CD4-positive, alpha-beta T cell treated with Interleukin-21 for 1 hour (primary cell): ENCODE results near the gene GNAZ.

ENCODE experiments used
- DNase-seq: peaks from one replicate; pipeline ENCODE4 v3.0.0-alpha.2; 2020

Gene GNAZ

DNA sequence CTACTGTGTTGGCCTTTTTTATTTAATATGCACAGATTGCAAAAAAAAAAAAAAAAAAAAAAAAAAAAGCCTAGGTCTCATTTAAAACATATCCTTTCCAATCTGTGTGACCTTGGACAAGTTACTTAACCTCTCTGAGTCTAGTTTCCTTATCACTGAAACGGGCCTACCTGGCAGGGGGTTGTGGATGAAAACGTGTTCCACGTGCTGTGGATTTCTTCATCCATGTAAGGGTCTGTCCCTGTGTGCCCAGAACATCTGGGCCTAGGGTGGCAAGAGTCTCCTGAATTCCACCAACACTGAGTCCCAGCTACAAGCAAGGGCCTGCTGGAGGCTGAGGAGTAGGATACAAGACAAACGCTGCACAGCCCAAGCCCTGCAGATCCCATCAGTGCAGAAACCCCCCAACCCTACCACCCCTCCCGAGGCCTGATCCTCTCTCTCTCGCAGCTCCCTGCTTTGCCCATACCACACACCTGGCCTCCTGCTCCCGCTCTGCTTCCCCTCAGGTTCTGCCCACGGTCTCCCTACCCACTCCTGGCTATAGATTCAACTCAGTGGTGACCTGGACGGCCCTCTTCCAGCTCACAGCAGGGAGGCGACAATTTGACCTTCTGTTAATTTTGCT is 4.7 kb upstream of the GNAZ start:
- no peak for DNase-seq

DNA sequence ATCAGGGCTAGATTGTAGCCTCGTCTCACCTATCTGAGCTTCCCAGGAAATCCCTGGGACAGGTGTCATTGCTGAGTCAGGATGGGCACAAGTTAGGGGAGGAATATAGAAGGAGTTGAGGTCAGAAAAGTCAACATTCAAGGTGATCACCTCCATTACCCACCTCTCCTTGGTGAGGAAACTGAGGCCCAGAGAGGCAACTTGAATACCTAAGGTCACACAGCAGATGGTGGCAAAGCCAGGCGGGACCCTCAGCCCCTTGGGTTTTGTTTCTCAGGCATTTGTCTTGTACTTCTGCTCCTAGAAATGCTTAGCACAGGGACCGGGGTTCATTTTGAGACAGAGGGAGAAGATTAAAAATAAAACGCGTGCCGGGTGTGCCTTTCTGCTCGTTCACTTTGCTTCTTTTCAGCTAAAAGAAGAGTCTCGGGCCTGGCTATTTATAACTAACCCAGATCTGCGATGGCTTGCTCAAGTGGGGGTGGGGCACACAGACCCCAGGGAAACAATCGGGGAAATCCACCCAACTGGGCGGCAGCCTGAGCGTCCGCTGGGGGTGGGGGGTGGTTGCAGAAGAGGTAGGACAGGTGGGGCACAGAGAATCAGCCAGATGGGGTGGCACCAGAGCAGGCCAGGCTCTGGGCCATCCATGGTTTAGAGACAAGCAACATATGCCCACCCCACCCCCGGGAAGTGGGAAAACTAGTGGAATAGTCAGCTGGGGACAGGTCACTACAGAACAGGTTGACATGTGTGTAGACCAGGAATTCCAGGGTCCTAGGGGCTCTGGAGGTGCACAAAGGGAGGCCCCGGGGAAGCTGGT is 3.9 kb upstream of the GNAZ start:
- DNase-seq: no peak

DNA sequence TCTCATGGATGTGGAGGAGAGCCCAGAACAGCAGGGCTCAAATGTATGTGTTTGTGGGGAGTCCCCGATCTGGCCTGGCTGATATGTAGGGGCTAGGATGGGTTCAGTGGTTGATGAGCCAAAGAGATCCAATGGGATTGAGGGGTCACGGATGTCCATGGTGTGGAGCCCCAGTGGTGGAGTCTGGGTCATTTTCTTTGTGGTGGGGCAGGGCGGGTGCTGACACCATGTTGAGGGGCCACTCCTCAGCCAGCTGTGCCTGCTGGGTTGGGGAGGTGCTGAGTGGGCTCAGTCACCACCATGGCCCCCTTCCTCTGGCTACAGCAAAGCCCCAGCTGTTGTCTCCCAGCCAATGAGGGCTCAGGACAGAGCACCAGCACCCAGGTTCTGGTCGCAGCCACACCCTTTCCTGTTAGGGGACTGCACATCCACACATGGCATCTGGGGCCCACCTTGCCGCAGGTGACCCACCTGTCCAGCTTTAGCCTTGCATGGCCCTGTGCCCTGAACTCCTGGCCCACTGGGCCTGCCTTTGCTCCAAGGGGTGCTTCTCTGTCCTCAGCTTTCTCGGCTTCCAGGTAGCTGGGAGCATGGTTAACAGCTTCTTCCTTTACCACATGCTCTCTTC is 3.2 kb upstream of the GNAZ start:
- DNase-seq: no peak

DNA sequence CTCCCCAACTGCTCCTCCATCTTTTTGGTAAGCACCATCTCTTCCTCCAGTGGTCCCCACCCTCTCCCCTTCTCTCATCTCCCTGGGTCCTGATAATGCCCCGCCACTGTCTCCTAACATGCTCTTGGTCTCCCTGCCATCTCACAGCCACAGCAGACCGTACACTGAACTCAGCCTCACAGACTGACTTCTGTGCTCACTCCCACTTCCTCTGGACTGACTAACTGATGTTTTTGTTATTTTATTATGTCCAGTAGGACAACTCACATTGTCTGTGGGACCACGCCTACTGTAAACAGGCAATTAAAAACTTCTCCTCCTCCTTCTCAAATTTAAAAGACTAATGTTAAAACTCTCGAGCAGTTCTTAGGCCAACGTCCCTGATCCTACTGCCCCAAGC is 2.6 kb upstream of the GNAZ start:
- no peak for DNase-seq

DNA sequence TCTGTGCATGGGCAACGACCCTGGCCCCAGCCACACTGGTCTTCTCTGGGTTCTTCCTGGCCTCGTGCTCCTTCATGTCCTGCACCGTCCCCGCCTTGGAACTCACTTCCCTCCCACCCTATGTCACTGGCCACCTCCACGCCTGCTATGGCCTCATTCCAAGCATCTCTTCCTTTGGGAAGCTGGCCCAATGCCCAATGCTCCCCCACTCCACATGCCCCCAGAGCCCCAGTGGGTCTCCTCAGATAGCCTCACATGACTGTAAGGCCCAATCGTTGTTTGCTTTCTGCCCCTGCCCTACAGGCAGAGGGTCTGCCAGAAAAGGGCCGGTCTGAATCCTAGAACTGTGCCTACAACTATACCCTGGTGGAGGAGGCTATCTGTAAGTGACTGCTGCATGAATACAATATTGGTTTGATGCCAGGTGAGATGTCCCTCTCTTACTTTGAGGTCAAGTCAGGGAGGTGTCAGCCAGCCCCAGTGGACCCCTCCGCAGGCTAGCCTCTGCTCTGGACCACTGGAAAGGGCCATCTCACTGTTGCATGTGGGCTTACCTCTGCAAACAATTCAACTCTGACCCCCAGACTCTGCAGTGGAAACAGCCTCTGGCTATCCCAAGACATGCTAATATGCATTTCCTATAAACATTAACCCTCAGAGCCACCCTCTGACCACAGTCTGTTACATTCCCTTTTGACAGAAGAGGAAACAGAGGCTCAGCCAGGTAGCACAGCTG is 2.1 kb upstream of the GNAZ start:
- DNase-seq: no peak

DNA sequence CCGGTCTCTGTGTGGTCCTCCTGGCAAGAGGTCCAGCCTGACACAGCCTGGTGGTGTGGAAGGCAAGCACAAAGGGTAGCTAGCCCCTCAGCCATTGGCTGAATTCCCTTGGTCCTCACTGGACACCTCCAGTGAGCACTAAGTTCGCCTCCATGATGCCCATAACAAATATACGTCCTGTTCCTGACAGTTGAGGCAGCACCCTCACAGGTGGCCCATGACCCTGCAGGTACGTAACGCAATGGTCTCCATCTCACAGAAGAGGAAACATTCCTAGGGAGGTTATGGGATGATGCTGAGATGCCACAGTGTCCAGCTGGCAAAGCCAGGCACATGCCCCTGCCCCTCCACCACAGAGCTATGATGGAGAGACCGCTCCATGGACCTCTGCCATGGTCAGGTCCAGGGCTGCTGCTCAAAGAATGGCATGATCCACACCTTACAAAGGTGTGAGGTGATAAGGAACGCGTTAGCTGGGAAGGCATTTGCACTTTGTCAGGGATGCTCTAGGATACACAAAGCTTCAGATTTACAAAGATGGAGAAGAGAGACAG is 1.4 kb upstream of the GNAZ start:
- no peak for DNase-seq

DNA sequence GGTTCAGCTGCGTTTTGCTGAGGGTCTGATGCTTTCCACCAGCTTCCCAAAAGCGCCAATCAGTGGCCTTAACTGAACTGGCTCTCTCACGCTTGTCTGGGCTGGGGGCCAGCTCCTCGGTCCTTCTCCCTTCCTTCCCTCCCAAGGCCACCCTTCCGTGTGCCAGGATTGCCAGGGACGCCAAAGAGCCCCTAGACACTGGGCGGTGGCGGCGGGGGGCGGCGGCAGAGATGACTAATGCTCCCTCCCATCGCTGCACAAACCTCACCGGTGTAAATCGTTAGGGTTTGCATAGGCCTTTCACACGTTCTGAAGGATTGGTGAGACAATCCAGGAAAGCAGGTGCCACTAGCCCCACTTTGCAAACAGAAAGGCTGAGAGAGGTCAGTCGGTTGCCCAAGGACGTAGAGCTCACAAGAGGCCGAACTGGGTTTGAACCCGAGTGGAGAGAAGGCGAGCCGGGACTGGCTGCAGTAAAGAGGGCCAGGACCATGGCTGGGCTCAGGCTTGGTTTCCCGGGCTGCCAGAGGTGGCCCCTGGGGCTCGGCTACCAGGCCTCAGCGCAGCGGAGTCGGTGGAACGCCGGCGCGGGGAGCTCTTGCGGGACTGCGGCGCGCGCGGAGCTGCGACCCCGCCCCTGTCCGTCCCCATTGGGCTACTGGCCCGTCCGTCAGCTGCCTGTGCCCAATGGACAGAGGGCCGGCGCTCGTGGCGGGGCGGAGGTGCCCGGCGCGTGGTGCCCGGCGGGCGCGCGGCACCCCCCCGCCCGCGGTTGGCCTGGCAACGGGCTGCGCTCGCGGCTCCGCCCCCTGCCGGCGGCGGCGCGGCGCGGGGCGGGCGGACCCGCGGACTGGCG is 589 bp upstream of the GNAZ start:
- DNase-seq: peak; percentile 92

DNA sequence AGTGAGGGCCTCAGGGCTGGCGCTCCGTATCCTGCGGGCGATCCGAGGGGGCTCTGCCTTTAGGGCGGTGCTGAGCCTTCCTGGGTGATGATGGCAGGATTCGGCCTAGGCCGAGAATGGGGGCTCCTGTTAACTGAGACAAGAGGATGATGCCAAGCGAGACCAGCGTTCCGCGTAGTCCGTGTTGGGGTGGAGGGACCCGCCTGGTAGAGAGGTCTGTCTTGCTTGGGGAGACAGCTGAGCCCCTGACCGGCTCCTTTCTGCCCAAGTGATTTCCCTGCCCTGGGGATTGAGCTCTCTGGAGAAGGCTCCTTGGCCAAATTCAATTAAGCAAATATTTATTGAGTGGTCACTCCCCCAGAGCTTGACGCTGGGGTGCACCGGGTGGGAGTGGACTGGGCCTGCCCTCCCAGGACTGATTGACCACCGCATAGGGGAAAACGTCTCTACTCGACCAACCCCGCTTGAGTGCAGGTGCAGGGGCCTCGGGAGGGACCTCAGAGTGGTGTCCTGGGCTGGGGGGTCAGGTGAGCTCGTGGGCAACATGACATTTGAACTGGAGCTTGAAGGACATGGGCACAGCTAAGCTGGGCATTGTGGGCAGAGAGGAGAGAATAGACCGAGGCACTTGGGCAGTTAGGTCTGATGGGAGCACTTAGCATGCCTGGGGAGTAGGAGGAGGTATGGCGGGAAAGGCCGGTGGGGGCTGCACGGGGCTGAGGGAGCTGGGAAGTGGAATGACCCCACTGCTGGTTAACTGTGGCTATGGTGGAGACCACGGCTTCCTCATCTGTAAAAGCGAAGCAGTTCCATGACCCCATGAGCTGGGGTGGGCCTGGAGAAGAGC is 1.1 kb downstream of the GNAZ start:
- DNase-seq: no peak

DNA sequence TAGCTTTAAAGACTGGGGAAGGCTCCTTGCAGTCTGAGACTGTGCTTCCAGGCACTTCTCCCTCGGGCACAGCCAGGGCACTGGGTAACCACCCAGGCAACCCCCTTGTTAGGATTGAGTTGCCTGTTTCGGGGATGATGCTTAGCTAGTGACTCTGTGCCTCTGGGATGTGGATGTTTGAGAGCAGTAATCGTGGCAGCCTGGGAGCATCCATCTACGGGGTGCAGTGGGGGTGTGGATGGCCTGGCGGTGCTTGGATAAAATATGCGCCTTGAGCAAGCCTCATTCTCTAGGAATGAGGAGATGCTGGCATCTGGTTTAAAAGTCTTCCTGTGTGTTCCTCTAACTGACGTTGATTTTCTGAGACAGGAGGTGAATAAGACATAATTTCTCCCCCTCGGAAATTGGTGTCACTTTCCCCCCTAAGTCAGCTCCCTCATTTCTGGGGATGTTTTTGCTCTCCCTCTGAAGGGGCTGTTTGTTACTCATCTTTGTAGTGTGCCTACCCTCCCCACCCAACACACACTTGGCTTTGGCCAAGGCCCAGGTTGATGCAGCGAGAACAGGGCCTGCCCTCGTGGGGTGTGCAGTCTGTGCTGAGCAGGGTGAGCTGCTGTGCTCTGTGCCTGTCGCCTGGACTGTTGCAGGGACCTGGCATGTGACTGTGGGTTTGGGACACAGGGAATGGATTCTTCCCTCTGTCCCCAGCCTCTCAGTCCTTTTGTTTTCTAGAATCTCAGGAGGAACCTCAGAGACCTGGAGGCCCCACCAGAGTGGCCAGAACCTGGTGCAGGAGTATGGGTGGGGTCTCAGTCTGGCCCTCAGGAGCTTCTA is 2.0 kb downstream of the GNAZ start:
- no peak for DNase-seq

DNA sequence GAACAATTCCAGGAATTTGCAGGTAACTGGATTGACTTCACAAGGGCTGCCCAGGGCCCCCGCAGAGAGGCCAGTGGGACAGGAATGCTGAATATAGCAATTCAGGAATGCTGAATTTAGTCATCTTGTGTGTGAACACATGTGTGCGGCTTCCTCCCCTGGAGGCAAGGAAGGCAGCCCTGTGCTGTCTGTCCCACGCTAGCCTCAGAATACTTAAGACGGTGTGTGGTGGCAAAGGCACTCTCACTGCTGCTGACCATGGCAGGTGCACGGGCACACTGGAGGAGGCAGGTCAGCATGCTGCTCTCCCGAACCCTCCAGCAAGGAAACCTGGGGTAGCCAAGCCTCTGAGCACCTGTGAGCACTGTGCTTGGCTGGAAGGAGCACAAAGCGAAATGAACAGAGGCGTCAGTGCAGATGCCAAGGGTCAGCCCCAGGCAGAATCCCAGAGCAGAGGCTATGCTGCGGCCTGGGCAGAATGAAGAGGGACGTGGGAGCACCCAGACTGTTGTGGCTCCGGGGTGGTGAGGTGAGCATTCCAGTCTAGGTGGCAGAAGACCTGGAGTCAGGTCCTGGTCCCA is 2.7 kb downstream of the GNAZ start:
- DNase-seq: no peak

DNA sequence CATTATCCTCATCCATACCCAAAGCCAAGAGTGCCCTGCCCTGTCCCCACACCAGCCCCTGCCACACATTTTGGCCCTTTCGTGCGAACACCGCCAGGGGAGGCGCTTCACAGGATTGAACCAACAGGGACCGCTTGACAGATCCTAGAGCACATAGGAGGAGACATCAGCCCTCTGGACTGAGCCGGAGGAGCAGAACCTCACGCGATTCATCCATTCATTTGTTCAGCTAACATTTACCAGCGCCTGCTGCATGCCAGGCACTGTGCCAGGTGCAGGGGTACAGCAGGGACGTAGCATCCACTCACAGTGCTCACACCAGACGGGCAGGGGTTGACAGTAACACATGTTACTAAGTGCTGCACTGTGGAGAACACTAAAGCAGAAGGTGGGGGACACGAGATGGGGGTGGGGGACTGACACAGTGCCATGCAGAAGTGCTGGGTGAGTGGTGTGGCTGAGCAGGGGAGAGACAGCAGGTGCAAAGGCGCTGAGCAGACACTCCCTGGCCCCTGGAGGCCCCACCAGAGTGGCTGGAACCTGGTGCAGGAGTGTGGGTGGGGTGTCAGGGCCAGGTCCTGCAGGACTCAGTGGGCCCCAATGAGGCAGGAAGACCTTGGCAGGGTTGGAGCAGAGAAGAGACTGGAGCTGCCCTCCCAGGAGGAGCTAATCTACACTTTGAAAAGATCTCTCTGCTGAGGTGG is 3.4 kb downstream of the GNAZ start:
- no peak for DNase-seq

DNA sequence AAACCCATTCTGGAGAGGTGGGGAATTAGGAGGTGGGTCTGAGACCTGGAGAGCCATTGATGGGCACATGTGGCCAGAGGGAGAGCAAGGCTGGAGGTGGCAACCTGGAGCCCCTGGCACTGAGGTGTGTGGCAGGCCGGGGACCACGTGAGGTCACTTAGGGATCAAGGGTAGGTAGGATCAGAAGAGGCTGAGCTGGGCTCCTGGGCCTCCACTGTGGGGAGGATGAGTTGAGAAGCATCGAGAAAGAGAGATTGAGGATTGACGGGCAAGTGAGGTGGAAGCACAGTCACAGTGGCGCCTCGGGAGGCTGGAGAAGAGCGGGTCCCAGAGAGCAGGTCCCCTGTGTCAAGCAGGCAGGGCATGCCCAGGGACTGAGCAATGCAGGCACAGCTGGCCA is 4.1 kb downstream of the GNAZ start:
- DNase-seq: no peak

DNA sequence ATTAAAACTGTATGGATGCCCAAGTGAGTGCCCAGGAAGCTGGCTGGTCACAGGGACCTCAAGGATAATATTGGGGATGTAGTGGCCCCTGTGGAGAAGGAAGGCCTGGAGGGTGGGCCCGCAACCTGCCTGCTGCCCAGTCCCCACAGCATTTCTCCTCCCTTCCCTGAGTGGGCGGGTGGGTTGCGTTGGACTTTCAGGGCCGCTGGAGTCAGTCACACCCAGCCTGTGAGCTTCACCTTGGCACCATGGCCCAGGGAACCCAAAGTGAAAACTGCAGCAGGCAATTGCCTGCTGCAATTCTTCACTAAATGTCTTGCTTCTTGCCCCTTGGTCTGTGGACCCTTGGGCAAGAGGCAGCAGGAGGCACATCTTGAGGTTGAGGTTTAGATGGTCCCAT is 4.7 kb downstream of the GNAZ start:
- DNase-seq: no peak

DNA sequence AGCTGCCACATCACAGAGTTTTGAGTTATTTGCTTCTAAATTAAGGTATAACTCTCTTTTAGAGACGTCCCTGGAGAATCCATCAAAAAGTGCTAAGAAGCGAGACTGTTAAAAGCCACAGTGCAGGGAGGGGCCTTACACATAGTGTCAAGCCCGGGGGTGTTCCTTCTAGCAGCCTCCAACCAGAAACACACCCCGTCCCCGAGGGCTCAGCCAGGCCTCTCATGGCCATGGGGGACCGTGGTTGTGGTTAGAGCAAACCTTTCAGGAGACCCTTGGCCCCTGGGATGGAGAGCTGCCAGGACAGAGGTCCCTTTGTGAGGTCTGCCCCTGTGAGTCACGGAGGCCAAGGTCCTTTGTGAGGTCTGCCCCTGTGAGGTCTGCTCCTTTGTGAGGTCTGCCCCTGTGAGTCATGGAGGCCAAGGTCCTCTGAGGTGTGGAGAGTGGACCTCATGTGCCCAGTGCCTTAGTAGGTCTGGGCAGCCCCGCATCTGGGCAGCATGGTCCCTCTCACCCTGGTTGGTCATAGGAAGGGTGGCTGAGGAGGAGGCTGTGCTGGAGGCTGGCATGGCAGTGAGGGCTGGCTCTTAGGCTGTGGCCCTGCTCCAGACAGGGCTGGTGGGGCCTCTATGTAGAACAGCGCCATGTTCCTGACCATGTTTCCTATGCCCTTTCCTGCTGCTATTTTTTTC is 5.4 kb downstream of the GNAZ start:
- no peak for DNase-seq

DNA sequence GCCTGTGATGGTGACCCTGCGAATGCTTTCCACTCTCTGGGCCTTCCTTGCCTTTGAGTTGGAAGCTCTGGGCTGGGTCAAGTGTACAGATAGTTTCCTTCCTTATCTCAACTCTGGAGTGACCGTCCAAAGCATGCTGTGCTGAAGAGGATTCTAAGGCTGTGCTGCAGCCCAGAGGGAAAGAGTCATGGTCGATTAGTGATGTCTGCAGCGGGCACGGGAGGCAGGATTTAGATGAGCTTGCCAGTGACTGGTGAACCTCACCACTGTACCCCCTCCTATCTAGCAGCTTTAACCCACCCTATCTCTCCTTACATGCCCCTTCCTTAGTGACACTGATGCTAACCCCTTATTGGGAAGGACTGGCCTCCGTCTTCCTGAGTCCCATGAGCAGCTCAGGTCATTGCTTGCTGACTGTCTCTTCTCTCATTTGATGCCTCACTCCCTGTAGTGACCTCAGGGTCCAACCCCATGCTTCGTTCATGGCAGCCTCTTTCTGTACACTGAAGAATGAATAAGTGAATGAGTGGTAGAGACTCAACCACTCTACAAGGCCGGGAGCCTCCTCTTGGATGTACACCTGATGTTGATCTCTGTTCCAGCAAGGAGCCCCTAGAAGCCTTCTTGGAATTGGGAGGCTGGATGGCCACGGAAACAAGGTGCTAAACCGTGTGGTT is 6.7 kb downstream of the GNAZ start:
- no peak for DNase-seq

DNA sequence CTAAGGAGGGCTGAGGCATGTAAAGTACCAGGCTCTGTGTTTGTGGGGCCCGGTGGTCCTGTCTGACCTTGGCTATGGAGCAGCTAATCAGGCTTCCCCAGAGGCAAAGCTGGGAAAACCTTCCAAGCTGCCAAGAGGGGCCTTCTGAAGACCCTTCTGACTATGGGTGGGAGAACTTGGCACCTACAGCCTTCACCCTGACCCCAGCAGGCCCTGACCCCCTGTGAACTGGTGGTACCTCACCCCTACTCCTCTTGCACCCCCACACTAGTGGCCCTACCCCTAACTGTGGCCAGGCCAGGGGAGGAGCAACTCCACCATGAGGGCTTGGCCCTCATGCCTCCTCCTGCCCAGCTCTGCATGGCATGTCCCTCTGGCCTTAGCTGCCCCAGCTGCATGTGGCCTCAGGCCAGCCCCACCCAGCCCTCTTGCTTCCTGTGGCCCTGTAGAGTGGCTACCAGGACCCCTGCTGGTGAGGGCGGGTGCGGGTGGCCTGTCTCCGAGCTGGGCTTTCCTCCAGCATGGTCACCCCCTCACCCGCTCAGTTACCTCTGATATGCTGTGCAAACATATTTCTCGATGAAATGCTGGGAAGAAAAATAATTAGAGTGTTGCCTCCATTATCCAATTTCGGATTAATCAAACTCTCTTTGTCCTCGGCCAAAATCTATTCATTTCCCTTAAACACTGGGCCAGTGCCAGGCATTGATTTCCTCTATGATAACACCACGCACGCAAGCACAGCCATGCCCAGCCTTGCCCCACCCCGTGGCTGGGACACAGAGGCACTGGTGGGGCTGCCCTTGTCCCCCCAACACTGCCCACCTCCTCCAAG is 7.5 kb downstream of the GNAZ start:
- DNase-seq: no peak

DNA sequence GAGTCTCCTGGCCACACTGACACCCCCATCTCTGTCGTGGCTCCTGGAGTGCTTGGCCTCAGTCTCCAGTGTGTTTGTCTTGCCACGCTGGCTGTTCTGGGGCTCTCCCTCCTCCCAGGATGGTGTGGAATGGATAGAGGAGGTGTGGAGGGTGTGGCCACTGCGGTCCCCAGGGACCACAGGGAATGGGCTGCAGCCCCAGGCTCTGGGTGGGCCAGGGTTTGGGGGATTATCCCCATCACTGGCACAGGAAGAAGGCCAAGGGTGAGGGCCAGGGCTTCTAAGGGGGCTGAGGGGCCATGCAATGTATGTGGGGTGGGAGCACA is 8.1 kb downstream of the GNAZ start:
- no peak for DNase-seq
